CD8-positive, alpha-beta memory T cell (primary cell): ENCODE data around the gene PSMG1. TPM values are rescaled to one million over a fixed set of nuclear protein-coding genes. Genes with fewer than 3 reads are reported as not detected.

Experiments used
- CTCF ChIA-PET: fragments of 350-600 bp; sonication (Branson Sonifier 250); formaldehyde crosslinking; loops from one replicate; lab custom pipeline; 2021; ENCODE audit warnings: antibody characterized with exemption; lab: Charles Lee
- POLR2A ChIA-PET: fragments of 350-600 bp; sonication (Branson Sonifier 250); formaldehyde crosslinking; loops from one replicate; lab custom pipeline; 2021; ENCODE audit warnings: antibody characterized with exemption; lab: Charles Lee
- DNase-seq, 5 donors: peaks; one replicate each; pipeline versions ENCODE4 v3.0.0 to v3.0.0-alpha.2; 2020 to 2022; ENCODE audit warnings: mixed read lengths in 1 of 5
- H3K27ac ChIP-seq: one replicate; pipeline ENCODE4 v1.7.0; 2013; ENCODE audit warnings: low read depth, mild to moderate bottlenecking, low read length, moderate library complexity
- H3K27me3 ChIP-seq: 2 replicates; pipeline ENCODE4 v1.7.0; 2013; ENCODE audit warnings: low read length, mild to moderate bottlenecking; ENCODE audit not compliant: insufficient read depth, poor library complexity, severe bottlenecking
- H3K36me3 ChIP-seq: 2 replicates; pipeline ENCODE4 v1.7.0; 2013; ENCODE audit warnings: mild to moderate bottlenecking, low read length, moderate library complexity; ENCODE audit not compliant: insufficient read depth
- H3K4me1 ChIP-seq: 2 replicates; pipeline ENCODE4 v1.7.0; 2013; ENCODE audit warnings: mild to moderate bottlenecking, low read length, moderate library complexity; ENCODE audit not compliant: insufficient read depth
- H3K4me3 ChIP-seq: 2 replicates; pipeline ENCODE4 v1.7.0; 2013; ENCODE audit warnings: mild to moderate bottlenecking, low read length
- H3K9me3 ChIP-seq: 2 replicates; pipeline ENCODE4 v1.7.0; 2013; ENCODE audit warnings: mild to moderate bottlenecking, low read length
- H3K27ac Mint-ChIP-seq, 8 donors: one replicate each; pipeline ENCODE4 v1.8.0; 2020 to 2021; ENCODE audit warnings: mixed read lengths in 8 of 8, mild to moderate bottlenecking in 6 of 8, inconsistent platforms in 3 of 8, moderate library complexity in 3 of 8
- H3K27me3 Mint-ChIP-seq, 2 donors: one replicate each; pipeline ENCODE4 v1.8.0; 2020 to 2021; ENCODE audit warnings: mixed read lengths in 2 of 2, mild to moderate bottlenecking in 1 of 2, moderate library complexity in 1 of 2
- H3K36me3 Mint-ChIP-seq, 3 donors: one replicate each; pipeline ENCODE4 v1.8.0; 2020 to 2021; ENCODE audit warnings: mixed read lengths in 3 of 3, inconsistent platforms in 1 of 3, mild to moderate bottlenecking in 1 of 3
- H3K4me1 Mint-ChIP-seq, 3 donors: one replicate each; pipeline ENCODE4 v1.8.0; 2020 to 2021; ENCODE audit warnings: mixed read lengths in 3 of 3, inconsistent platforms in 1 of 3, mild to moderate bottlenecking in 1 of 3
- H3K4me3 Mint-ChIP-seq, 7 donors: one replicate each; pipeline ENCODE4 v1.8.0; 2020 to 2021; ENCODE audit warnings: mixed read lengths in 7 of 7, mild to moderate bottlenecking in 6 of 7, moderate library complexity in 4 of 7, inconsistent platforms in 2 of 7
- H3K9me3 Mint-ChIP-seq, 5 donors: one replicate each; pipeline ENCODE4 v1.8.0; 2020 to 2022; ENCODE audit warnings: mixed read lengths in 5 of 5, mild to moderate bottlenecking in 3 of 5, moderate library complexity in 2 of 5, inconsistent platforms in 1 of 5
- polyA plus RNA-seq: library from polyadenylated mRNA; unstranded; fragments of 300-500 nt; fragmentation: Illumina TruSeq; gene quantifications from one replicate; pipeline ENCODE4 v1.2.3, GENCODE V29; 2021
- total RNA-seq, 2 experiments: library from RNA; stranded (reverse); gene quantifications; one replicate each; pipeline ENCODE4 v1.2.3, GENCODE V29; 2021

Gene PSMG1
- total and polyA plus RNA-seq, 3 experiments from 2014 or later = 37.2 to 105 (median 102) TPM

GRCh38 chr21:39197448-39198233 lies 14.4 kb upstream of the PSMG1 start:
- H3K27ac Mint-ChIP-seq = peak overlapping the region in 5 of 8 donors; percentile 1 to 58 (median 5)
- H3K4me1 Mint-ChIP-seq = peaks cover 20 to 29% (median 24%) of the 10 kb centered on the region in 3 donors

GRCh38 chr21:39196838-39197237 lies 13.6 kb upstream of the PSMG1 start:
- no peaks in the 10 kb centered on the region for H3K4me1 ChIP-seq
- H3K36me3 ChIP-seq = peaks cover 27% of the 10 kb centered on the region
- no peak overlapping the region for H3K4me3 ChIP-seq
- peaks cover 11 to 77% (median 26%) of the 10 kb centered on the region in 3 donors for H3K36me3 Mint-ChIP-seq
- no peaks in the 10 kb centered on the region for H3K27me3 Mint-ChIP-seq
- H3K27ac ChIP-seq = no peak overlapping the region
- no peak for DNase-seq
- H3K27me3 ChIP-seq = no peaks in the 10 kb centered on the region
- H3K9me3 Mint-ChIP-seq = peaks cover 0 to 1% (median 0%) of the 10 kb centered on the region in 5 donors
- peak overlapping the region in 4 of 7 donors; percentile 33 to 71 (median 69) for H3K4me3 Mint-ChIP-seq
- no peaks in the 10 kb centered on the region for H3K9me3 ChIP-seq
- H3K4me1 Mint-ChIP-seq = peaks cover 20 to 29% (median 24%) of the 10 kb centered on the region in 3 donors
- POLR2A ChIA-PET = no interaction called here
- H3K27ac Mint-ChIP-seq = peak overlapping the region; percentile 43 to 87 (median 76)
- CTCF ChIA-PET = no interaction called here

More at GRCh38 chr21:39197448-39198233, 14.4 kb upstream of the PSMG1 start:
- ChIA-PET POLR2A (no interaction called here), CTCF (no interaction called here)
- Histone ChIP-seq H3K9me3 (no peaks in the 10 kb centered on the region), H3K27me3 (no peaks in the 10 kb centered on the region), H3K27ac (no peak overlapping the region), H3K36me3 (peaks cover 33% of the 10 kb centered on the region), H3K4me1 (no peaks in the 10 kb centered on the region), H3K4me3 (no peak overlapping the region)
- Mint-ChIP-seq H3K36me3 (peaks cover 11 to 81% (median 26%) of the 10 kb centered on the region in 3 donors), H3K27me3 (no peaks in the 10 kb centered on the region), H3K9me3 (peaks cover 0 to 1% (median 0%) of the 10 kb centered on the region in 5 donors), H3K4me3 (no peak overlapping the region)
- DNase-seq = no peak

- H3K4me1 Mint-ChIP-seq = peaks cover 20 to 29% (median 24%) of the 10 kb centered on the region in 3 donors
- peak overlapping the region; percentile 43 to 87 (median 70) for H3K27ac Mint-ChIP-seq
- Histone ChIP-seq H3K4me1 (no peaks in the 10 kb centered on the region), H3K27ac (no peak overlapping the region), H3K36me3 (peaks cover 25% of the 10 kb centered on the region), H3K27me3 (no peaks in the 10 kb centered on the region), H3K4me3 (no peak overlapping the region), H3K9me3 (no peaks in the 10 kb centered on the region)
- ChIA-PET CTCF (no interaction called here), POLR2A (no interaction called here)
- no peaks in the 10 kb centered on the region for H3K27me3 Mint-ChIP-seq
- peak overlapping the region; percentile 21 to 71 (median 53) for H3K4me3 Mint-ChIP-seq
- H3K36me3 Mint-ChIP-seq = peaks cover 10 to 74% (median 22%) of the 10 kb centered on the region in 3 donors
- H3K9me3 Mint-ChIP-seq = peaks cover 0 to 1% (median 0%) of the 10 kb centered on the region in 5 donors
- no peak for DNase-seq
These were observed 13.1 kb upstream of the PSMG1 start for GRCh38 chr21:39196310-39196709.

- Mint-ChIP-seq H3K36me3 (peaks cover 2 to 53% (median 11%) of the 10 kb centered on the region in 3 donors), H3K4me3 (no peak overlapping the region), H3K27ac (no peak overlapping the region), H3K9me3 (peaks cover 0 to 1% (median 0%) of the 10 kb centered on the region in 5 donors), H3K27me3 (no peaks in the 10 kb centered on the region), H3K4me1 (peaks cover 22 to 37% (median 25%) of the 10 kb centered on the region in 3 donors)
- peaks cover 5% of the 10 kb centered on the region for H3K36me3 ChIP-seq
- CTCF ChIA-PET = interaction anchor here (1.2 kb wide), 1 partner anchor 10 kb away, joined by 3 read pairs; no protein-coding TSS in a partner anchor
- no peak overlapping the region for H3K4me3 ChIP-seq
- H3K4me1 ChIP-seq = no peaks in the 10 kb centered on the region
- H3K27ac ChIP-seq = no peak overlapping the region
- POLR2A ChIA-PET = no interaction called here
- no peaks in the 10 kb centered on the region for H3K27me3 ChIP-seq
- H3K9me3 ChIP-seq = no peaks in the 10 kb centered on the region
- DNase-seq = no peak
These were observed 10.1 kb upstream of the PSMG1 start for GRCh38 chr21:39193380-39193779.

GRCh38 chr21:39189857-39190604 lies 6.8 kb upstream of the PSMG1 start:
- no peaks in the 10 kb centered on the region for H3K27me3 ChIP-seq
- Mint-ChIP-seq H3K27ac (peak overlapping the region in 3 of 8 donors; percentile 10 to 50 (median 32)), H3K36me3 (peaks cover 0 to 21% (median 0%) of the 10 kb centered on the region in 3 donors), H3K27me3 (no peaks in the 10 kb centered on the region), H3K4me1 (peaks cover 8 to 31% (median 19%) of the 10 kb centered on the region in 3 donors), H3K4me3 (peak overlapping the region in 1 of 7 donors; percentile 22), H3K9me3 (no peaks in the 10 kb centered on the region)
- H3K4me1 ChIP-seq = no peaks in the 10 kb centered on the region
- H3K9me3 ChIP-seq = no peaks in the 10 kb centered on the region
- ChIA-PET POLR2A (interaction anchor here (0.5 kb wide), 1 partner anchor 17 kb away, joined by 3 read pairs; no protein-coding TSS in a partner anchor), CTCF (no interaction called here)
- no peak overlapping the region for H3K4me3 ChIP-seq
- DNase-seq = no peak
- no peaks in the 10 kb centered on the region for H3K36me3 ChIP-seq
- H3K27ac ChIP-seq = no peak overlapping the region

GRCh38 chr21:39188521-39189139 lies 5.4 kb upstream of the PSMG1 start:
- Histone ChIP-seq H3K27me3 (no peaks in the 10 kb centered on the region), H3K27ac (no peak overlapping the region), H3K4me1 (no peaks in the 10 kb centered on the region), H3K36me3 (no peaks in the 10 kb centered on the region), H3K4me3 (no peak overlapping the region), H3K9me3 (no peaks in the 10 kb centered on the region)
- peak overlapping the region in 7 of 8 donors; percentile 1 to 68 (median 40) for H3K27ac Mint-ChIP-seq
- peaks cover 15 to 35% (median 31%) of the 10 kb centered on the region in 3 donors for H3K4me1 Mint-ChIP-seq
- DNase-seq = no peak
- no peaks in the 10 kb centered on the region for H3K9me3 Mint-ChIP-seq
- no peaks in the 10 kb centered on the region for H3K27me3 Mint-ChIP-seq
- peak overlapping the region in 1 of 7 donors; percentile 3 for H3K4me3 Mint-ChIP-seq
- ChIA-PET CTCF (interaction anchor here (1.5 kb wide), 1 partner anchor 199 kb away, joined by 3 read pairs; no protein-coding TSS in a partner anchor), POLR2A (no interaction called here)
- H3K36me3 Mint-ChIP-seq = peaks cover 0 to 14% (median 0%) of the 10 kb centered on the region in 3 donors

GRCh38 chr21:39187141-39187540 lies 3.9 kb upstream of the PSMG1 start:
- peaks cover 21 to 41% (median 38%) of the 10 kb centered on the region in 3 donors for H3K4me1 Mint-ChIP-seq
- peaks cover 7% of the 10 kb centered on the region for H3K4me1 ChIP-seq
- H3K27ac Mint-ChIP-seq = peak overlapping the region in 4 of 8 donors; percentile 2 to 76 (median 16)
- peaks cover 0 to 17% (median 1%) of the 10 kb centered on the region in 3 donors for H3K36me3 Mint-ChIP-seq
- H3K9me3 Mint-ChIP-seq = no peaks in the 10 kb centered on the region
- no peak overlapping the region for H3K27ac ChIP-seq
- no peaks in the 10 kb centered on the region for H3K9me3 ChIP-seq
- H3K4me3 ChIP-seq = no peak overlapping the region
- no peak for DNase-seq
- no peaks in the 10 kb centered on the region for H3K36me3 ChIP-seq
- H3K27me3 Mint-ChIP-seq = no peaks in the 10 kb centered on the region
- CTCF ChIA-PET = no interaction called here
- H3K4me3 Mint-ChIP-seq = peak overlapping the region in 1 of 7 donors; percentile 64
- POLR2A ChIA-PET = no interaction called here
- no peaks in the 10 kb centered on the region for H3K27me3 ChIP-seq
